ENCODE data around the gene SIRPG. TPM values are rescaled to one million over a fixed set of nuclear protein-coding genes. Genes with fewer than 3 reads are reported as not detected.

Gene SIRPG
- total RNA-seq, 1 donor from 2014 or later = not detected

GRCh38 chr20:1664911-1665310 is 7.3 kb upstream of the SIRPG start:
- TF ChIP-seq, protein P1, sequence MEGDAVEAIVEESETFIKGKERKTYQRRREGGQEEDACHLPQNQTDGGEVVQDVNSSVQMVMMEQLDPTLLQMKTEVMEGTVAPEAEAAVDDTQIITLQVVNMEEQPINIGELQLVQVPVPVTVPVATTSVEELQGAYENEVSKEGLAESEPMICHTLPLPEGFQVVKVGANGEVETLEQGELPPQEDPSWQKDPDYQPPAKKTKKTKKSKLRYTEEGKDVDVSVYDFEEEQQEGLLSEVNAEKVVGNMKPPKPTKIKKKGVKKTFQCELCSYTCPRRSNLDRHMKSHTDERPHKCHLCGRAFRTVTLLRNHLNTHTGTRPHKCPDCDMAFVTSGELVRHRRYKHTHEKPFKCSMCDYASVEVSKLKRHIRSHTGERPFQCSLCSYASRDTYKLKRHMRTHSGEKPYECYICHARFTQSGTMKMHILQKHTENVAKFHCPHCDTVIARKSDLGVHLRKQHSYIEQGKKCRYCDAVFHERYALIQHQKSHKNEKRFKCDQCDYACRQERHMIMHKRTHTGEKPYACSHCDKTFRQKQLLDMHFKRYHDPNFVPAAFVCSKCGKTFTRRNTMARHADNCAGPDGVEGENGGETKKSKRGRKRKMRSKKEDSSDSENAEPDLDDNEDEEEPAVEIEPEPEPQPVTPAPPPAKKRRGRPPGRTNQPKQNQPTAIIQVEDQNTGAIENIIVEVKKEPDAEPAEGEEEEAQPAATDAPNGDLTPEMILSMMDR (IDR thresholded peaks at IDR 0.05; ENCODE audit: borderline replicate concordance) = no peak
- no peaks in the 10 kb centered on the region for H3K4me1 ChIP-seq
- DNase-seq = no peak
- H3K9me3 ChIP-seq (replicated peaks) = no peaks in the 10 kb centered on the region
- no peak overlapping the region for H3K27ac ChIP-seq (replicated peaks)
- H3K4me3 ChIP-seq = no peak overlapping the region
- H3K36me3 ChIP-seq = no peaks in the 10 kb centered on the region
- peaks cover 59% of the 10 kb centered on the region for H3K27me3 ChIP-seq (ENCODE audit: low read depth)
- intact Hi-C loops (cut with micrococcal nuclease) = no loop called here

DNA sequence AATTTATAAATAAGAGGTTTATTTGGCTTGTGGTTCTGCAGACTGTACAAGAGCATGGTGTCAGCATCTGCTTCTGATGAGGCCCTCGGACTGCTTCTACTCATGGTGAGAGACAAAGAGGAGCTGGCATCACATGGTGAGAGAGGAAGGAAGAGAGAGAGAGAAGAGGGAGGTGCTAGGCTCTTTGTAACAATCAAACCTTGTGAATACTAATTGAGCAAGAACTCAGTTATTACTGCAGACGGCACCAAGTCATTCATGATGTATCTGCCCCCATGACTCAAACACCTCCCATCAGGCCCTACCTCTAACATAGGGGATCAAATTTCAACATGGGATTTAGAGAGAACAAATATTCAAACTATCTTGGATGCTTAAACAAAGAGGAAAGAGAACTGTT is 6.3 kb upstream of the SIRPG start:
- no peaks in the 10 kb centered on the region for H3K4me1 ChIP-seq
- no peaks in the 10 kb centered on the region for H3K9me3 ChIP-seq (replicated peaks)
- DNase-seq = no peak
- H3K27ac ChIP-seq (replicated peaks) = no peak overlapping the region
- no peaks in the 10 kb centered on the region for H3K36me3 ChIP-seq
- H3K27me3 ChIP-seq (ENCODE audit: low read depth) = peaks cover 59% of the 10 kb centered on the region
- intact Hi-C loops (cut with micrococcal nuclease) = no loop called here
- no peak overlapping the region for H3K4me3 ChIP-seq
- TF ChIP-seq, protein P1 (IDR thresholded peaks at IDR 0.05; ENCODE audit: borderline replicate concordance) = no peak

DNA sequence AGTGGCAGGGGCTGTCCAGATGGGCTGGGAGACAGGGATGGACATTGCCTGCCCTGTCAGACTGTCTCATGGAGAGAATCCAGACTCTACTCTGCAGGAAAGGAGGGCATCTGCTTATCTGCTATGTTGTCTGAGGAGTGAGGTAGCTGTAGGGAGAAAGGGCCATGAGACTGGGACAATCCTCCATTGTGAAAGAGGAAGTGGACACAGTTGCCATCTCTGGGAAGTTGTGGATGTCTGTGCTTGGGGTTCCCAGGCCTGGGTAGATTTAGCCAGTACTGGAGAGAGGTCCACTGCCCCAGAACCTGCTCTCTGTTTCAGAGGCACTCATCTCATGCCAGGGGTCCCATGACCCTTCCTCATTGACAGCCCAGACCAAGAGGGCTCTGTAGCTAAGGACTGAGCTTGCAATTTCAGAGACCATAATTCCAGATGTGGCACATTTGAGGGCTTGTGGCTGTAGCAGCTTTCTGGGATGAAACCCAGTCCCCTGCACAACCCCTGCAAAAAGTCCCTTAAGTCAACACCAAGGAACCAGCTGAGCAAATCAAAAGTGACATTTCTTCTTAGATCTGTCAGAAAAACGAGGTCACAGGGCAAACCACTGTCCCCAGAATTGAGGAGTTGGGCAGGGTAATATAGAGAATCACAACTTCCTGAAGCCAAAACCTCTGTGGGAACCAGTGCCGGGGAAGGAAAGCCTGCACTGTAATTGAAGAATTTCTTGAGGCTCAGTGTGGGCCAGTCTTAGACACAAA is 4.1 kb upstream of the SIRPG start:
- H3K4me3 ChIP-seq = no peak overlapping the region
- no peak for DNase-seq
- H3K9me3 ChIP-seq (replicated peaks) = no peaks in the 10 kb centered on the region
- no peaks in the 10 kb centered on the region for H3K36me3 ChIP-seq
- no peak overlapping the region for H3K27ac ChIP-seq (replicated peaks)
- intact Hi-C loops (cut with micrococcal nuclease) = no loop called here
- H3K4me1 ChIP-seq = no peaks in the 10 kb centered on the region
- TF ChIP-seq, protein P1 (IDR thresholded peaks at IDR 0.05; ENCODE audit: borderline replicate concordance) = no peak
- H3K27me3 ChIP-seq (ENCODE audit: low read depth) = peaks cover 75% of the 10 kb centered on the region

DNA sequence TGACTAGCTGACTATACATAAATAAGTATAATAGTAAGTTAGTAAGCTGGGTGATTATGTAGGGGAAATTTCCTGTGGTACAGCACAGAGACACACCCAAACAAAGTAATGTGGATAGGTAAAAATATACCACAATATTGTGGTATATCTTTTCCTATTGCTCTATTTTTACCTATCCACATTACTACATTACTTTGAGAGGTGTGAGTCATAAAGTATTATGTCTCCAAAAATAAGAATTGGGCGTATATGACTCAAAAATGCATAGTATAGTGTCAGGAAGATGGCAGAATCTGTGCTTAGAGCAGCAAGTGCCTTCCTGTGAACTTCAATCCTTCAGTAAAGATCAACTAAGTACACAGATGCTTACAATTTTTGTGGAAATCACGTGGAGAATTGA is 2.7 kb upstream of the SIRPG start:
- TF ChIP-seq, protein P1 (IDR thresholded peaks at IDR 0.05; ENCODE audit: borderline replicate concordance) = no peak
- H3K9me3 ChIP-seq (replicated peaks) = no peaks in the 10 kb centered on the region
- H3K4me1 ChIP-seq = no peaks in the 10 kb centered on the region
- H3K27me3 ChIP-seq (ENCODE audit: low read depth) = peaks cover 81% of the 10 kb centered on the region
- DNase-seq = no peak
- no peak overlapping the region for H3K27ac ChIP-seq (replicated peaks)
- no peaks in the 10 kb centered on the region for H3K36me3 ChIP-seq
- intact Hi-C loops (cut with micrococcal nuclease) = no loop called here
- H3K4me3 ChIP-seq = no peak overlapping the region

DNA sequence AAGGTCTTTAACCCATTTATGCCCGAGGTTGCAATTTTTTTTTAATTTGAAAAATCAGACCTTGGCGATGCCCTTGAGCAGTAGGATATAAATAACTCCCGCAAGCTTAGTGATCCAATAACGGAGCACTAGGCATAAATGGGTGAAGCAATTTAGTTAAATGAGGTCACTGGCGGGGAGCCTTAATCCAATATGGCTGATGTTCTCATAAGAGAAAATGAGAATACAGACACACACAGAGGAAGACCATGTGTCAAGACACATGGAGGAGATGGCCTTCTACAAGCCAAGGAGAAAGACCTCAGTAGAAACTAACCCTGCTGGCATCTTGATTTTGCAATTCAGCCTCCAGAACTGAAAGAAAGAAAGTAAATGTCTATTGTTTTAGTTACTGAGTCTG is 735 bp downstream of the SIRPG start:
- DNase-seq = no peak
- H3K9me3 ChIP-seq (replicated peaks) = peaks cover 7% of the 10 kb centered on the region
- no peaks in the 10 kb centered on the region for H3K36me3 ChIP-seq
- TF ChIP-seq, protein P1 (IDR thresholded peaks at IDR 0.05; ENCODE audit: borderline replicate concordance) = no peak
- H3K4me1 ChIP-seq = no peaks in the 10 kb centered on the region
- intact Hi-C loops (cut with micrococcal nuclease) = no loop called here
- H3K27ac ChIP-seq (replicated peaks) = no peak overlapping the region
- peaks cover 64% of the 10 kb centered on the region for H3K27me3 ChIP-seq (ENCODE audit: low read depth)
- H3K4me3 ChIP-seq = no peak overlapping the region

All from left ventricle myocardium inferior (tissue), 1 donor.